HT-29 (cell line): ENCODE results near the gene MYL9. TPM values are rescaled to one million over a fixed set of nuclear protein-coding genes. Genes with fewer than 3 reads are reported as not detected.
A peak's percentile ranks its signal among the peaks of the same experiment; 100 is the strongest.

Experiments
- DNase-seq: peaks from one replicate; pipeline ENCODE4 v3.0.0-alpha.2; 2015; ENCODE audit warnings: low spot score
- small RNA-seq: library from RNA; depleted of rRNA; stranded (forward); fragments of <200 nt; gene quantifications from one replicate; pipeline ENCODE3, GENCODE V24; 2014
- total RNA-seq: library from RNA; depleted of rRNA; stranded (reverse); fragments of >200 nt; shearing (Covaris generic); gene quantifications from 2 replicates; pipeline ENCODE4 v1.2.3, GENCODE V29; 2014; rRNA removed

The MYL9 gene
- total RNA-seq, 1 experiment from 2014 or later, result 0.76 TPM

DNA sequence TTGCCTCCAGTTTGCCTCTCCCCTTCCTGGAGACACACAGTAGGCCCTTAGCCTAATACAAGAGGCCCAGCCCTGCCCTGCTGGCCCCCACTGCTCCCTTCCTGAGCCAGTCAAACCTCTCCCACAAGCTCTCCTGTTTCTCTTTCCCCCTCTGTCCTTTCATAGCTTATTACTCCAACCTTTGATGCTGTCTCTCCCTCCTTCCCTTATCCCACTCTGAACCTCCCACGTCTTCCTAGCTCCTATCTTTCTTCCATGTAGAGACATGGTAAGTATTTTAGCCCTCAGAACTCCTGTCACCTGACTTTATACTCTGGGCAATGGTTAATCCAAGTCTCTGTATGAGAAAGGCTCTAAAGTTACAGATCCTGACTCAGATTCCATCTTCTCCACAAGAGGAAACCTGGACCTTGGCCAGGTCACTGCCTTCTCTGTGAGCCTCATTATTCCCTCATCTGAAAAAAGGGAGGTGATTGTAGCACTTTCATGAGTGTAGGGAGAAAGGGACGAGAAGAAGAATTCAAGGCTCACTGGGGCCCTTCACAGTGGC, 38.8 kb downstream of the MYL9 start:
- DNase-seq, result no peak

- no peak for DNase-seq
Measured at GRCh38 chr20:36582322-36582721, 41.0 kb downstream of the MYL9 start.

- no peak for DNase-seq
Measured at GRCh38 chr20:36582821-36583220, 41.5 kb downstream of the MYL9 start.

GRCh38 chr20:36584018-36584481, 42.7 kb downstream of the MYL9 start:
- no peak for DNase-seq

DNA sequence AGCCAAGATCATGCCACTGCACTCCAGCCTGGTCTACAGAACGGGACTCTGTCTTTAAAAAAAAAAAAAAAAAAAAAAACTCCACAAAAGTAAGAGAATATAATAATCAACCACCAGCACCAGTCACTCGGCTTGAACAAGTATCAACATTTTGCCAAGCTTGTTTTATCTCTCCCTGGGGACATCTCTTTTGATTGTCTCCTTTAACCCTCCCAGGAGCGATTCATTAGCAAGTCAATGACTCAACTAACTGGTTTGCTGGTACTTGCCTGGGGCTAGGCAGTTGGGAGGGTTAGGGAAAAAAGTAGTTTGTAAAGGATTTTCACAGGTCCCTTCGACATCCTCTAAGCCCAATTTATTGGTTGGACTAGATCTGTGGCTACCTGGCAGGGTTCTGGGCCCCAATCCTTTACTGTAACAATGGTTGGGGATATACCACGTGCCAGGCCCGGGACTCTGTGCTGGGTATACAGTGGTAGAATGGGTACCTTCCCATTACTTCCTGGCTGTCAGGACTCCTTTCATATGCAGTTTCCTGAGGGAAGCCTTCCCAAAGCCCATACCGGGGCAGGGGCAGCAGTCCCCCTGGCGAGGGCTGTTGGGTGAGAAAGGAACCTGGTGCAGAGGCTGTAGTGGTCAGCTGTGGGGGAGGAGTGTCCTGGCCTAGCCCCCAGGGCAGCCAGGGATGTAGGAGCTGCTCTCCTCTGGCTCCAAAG, 44.2 kb downstream of the MYL9 start:
- DNase-seq, result no peak

DNA sequence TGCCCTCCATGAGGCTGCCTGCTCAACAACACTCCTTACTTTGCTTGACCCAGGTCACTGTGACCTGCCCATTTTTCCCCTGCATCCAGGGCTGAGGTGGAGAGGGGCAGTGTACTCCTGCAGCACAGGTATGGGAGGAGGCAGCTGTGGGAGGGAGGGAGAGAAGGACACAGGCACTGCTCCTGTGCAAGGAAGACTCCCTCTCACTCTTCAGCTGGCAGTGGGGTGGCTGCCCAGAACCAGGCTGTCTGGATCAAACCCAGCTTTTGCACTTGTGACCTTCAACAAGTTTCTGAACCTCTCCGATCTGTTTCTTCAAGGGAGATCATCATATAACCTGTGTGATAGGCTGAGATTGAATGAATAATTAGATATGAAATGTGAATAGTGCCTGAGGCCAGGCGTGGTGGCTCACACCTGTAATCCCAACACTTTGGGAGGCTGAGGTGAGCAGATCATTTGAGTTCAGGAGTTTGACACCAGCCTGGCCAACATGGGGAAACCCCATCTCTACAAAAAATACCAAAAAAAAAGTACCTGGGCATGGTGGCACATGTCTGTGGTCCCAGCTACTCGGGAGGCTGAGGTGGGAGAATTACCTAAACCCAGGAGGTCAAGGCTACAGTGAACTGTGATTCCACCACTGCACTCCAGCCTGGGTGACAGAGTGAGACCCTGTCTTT, 46.2 kb downstream of the MYL9 start:
- DNase-seq, result no peak

DNA sequence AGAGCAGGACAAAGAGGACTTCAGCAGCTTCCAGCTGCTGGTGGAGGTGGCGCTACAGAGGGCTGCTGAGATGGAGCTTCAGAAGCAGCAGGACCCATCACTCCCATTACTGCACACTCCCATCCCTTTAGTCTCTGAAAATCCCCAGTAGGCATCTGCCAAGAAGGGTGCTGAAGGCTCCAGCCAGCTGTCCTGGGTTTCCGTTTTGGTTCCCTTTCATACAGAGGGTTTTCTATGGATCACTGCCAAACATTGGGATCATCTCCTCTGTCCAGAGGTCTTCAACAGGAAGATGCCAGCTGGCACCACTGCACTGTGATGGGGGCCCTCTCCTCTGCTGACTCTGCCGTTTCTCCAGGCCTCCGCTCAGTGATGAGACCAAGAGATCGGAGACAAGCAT, 50.0 kb downstream of the MYL9 start:
- no peak for DNase-seq

DNA sequence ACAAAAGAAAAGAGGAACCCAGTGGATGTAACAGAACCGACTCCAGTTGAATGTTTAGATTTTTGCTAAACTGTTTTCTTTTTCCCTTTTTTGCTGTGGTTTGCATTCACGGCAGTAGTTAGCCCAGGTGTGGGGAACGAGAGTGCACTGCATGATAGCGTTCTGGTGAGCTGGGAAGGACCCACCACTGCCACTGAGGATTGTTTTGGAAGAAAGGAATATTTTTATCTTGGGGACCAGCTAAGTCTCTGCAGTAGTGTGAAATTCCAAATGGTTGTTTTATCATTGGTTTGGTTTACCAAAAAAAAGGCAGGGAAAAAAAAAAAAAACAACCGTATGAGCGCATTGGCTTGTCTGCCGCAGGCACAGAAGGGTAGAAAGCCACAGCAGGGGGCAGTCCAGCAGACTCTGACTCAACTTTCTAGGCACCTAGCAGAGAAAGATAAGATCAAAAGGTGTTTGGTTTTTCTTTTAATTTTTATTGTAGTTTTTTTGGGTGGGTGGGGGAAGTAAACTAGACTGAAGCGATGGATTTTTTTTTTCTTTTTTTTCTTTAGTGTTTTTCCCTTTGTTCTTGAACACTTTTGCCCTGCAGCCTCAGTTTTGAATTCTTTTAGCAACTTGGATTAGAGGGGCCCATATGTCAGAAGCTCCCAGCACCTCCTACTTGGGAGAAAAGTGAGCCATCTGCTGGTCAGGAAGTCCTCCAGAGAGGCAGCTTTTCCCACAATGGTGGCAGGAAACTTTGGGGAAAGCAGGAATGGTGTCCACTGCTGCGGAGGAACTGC, 50.7 kb downstream of the MYL9 start:
- peak; percentile 75 for DNase-seq

- DNase-seq, result no peak
Measured at GRCh38 chr20:36593347-36593929, 52.1 kb downstream of the MYL9 start.

- DNase-seq, result no peak
Measured at GRCh38 chr20:36599912-36600345, 58.6 kb downstream of the MYL9 start.

Small RNAs within 50 kb of the gene (small RNA-seq; reads per million reads assigned to genes)
- not detected for gene RF00017

Other genes starting within 250 kb of the MYL9 start
- 21.4 and 37.0 TPM in 2 replicates for gene DLGAP4, start 235.2 kb upstream of the MYL9 start, total RNA-seq
- 12.8 and 12.9 TPM in 2 replicates for gene TGIF2, start 32.1 kb downstream of the MYL9 start, total RNA-seq
- gene RAB5IF, start 64.3 kb downstream of the MYL9 start, total RNA-seq, result 255 and 279 TPM in 2 replicates
- gene SLA2, start 104.7 kb downstream of the MYL9 start, total RNA-seq, result not detected in 2 replicates
- 22.8 and 22.9 TPM in 2 replicates for gene NDRG3, start 204.6 kb downstream of the MYL9 start, total RNA-seq
- 23.6 and 28.3 TPM in 2 replicates for gene DSN1, start 232.2 kb downstream of the MYL9 start, total RNA-seq